Measurements from ENCODE around the gene SLC38A8.

DNA sequence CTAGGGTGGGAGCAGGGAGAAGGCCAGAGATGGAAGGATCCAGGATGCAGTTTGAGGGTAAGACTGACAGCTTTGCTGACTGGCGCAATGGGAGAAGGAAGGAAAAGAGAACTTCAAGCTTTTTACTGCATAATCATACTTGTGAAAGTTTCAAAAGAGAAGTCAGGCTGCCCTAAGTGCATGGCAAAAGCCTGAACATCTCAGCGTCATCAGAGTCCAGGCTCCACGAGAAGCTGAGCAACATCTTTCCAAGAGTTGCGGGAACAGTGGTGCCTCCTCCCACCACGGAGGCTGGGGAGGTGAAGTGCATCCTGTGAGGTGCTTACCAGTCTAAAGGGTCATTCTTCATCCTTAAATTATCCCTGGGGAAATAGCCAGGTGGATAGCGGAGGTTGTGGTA is 26.9 kb upstream of the SLC38A8 start:
- TF ChIP-seq EZH2 (IDR thresholded peaks at IDR 0.05) (no peak), POLR2AphosphoS5 (IDR thresholded peaks at IDR 0.05; ENCODE audit: borderline replicate concordance, low read depth, low read length) (no peak), FOXP2 (optimal IDR thresholded peaks at IDR 0.05; ENCODE audit: control extremely low read depth, extremely low read length, insufficient read depth) (no peak)
